ENCODE measurements around the gene HPSE2. TPM values are rescaled to one million over a fixed set of nuclear protein-coding genes. Genes with fewer than 3 reads are reported as not detected.

The HPSE2 gene
- total RNA-seq, 1 donor from 2014 or later = not detected

DNA sequence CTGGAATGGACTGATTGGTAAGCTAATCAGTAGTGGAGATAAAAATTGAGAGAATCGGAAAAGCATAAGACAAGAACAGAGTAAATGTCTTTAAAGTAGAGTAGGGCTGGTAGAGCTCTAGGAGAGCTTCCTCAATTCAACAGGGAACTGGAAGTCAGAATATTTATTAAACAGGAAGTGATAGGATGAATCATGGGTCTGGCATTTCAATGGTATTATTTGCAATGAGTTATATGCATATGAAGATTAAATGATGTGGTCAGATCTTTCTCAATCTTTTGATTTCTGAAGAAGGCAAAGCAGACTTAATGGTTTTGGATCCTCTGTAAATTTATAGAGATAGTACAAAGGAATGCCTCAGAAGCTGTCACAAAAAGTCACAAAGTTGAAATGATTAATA, 349.0 kb downstream of the HPSE2 start:
- Histone ChIP-seq H3K27ac (no peak overlapping the region), H3K4me3 (no peak overlapping the region), H3K36me3 (no peaks in the 10 kb centered on the region), H3K9me3 (no peaks in the 10 kb centered on the region), H3K4me1 (no peaks in the 10 kb centered on the region), H3K27me3 (no peaks in the 10 kb centered on the region)
- intact Hi-C loops (cut with DNase I) = no loop called here
- DNase-seq (ENCODE audit: low spot score in 2 of 2) = no peak
- TF ChIP-seq, protein P1, sequence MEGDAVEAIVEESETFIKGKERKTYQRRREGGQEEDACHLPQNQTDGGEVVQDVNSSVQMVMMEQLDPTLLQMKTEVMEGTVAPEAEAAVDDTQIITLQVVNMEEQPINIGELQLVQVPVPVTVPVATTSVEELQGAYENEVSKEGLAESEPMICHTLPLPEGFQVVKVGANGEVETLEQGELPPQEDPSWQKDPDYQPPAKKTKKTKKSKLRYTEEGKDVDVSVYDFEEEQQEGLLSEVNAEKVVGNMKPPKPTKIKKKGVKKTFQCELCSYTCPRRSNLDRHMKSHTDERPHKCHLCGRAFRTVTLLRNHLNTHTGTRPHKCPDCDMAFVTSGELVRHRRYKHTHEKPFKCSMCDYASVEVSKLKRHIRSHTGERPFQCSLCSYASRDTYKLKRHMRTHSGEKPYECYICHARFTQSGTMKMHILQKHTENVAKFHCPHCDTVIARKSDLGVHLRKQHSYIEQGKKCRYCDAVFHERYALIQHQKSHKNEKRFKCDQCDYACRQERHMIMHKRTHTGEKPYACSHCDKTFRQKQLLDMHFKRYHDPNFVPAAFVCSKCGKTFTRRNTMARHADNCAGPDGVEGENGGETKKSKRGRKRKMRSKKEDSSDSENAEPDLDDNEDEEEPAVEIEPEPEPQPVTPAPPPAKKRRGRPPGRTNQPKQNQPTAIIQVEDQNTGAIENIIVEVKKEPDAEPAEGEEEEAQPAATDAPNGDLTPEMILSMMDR (IDR thresholded peaks at IDR 0.05) = no peak

DNA sequence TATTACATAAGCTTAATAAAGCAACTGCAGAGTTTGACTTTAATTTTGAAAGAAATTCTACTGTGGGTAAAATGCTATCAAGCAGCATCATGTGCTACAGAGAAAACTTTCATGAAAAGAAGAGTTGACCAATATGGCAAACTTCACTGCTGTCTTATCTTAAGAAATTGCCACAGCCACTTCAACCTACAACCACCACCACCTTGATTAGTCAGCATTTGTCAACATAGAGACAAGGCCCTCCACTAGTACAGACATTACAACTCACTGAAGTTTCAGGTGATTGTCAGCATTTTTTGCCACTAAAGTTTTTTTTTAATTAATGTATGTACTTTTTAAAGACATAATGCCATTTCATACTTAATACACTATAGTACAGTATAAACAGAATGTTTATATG, 350.3 kb downstream of the HPSE2 start:
- H3K36me3 ChIP-seq = no peaks in the 10 kb centered on the region
- no peak for DNase-seq (ENCODE audit: low spot score in 2 of 2)
- H3K9me3 ChIP-seq = no peaks in the 10 kb centered on the region
- H3K27me3 ChIP-seq = no peaks in the 10 kb centered on the region
- TF ChIP-seq, protein P1 (IDR thresholded peaks at IDR 0.05) = no peak
- no peak overlapping the region for H3K27ac ChIP-seq
- intact Hi-C loops (cut with DNase I) = no loop called here
- H3K4me1 ChIP-seq = no peaks in the 10 kb centered on the region
- no peak overlapping the region for H3K4me3 ChIP-seq

DNA sequence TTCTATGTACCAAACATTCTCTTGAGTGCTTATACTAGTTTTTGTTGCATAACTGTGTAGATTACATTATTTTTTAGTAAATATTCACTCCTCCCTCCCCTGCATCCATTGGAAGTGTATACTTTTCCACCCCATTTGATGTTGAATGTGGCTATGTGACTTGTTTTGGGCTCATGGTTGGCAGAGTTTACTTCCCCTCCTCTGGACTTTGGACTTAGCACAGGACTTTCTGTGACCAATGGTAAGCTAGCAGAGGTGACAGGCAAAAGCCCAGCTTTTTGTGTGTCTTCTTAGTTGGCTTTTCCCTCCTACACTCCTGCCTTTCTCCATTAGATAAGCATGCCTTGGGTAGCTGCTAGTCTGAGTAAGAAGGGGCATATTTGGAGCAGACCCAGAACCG, 353.9 kb downstream of the HPSE2 start:
- Histone ChIP-seq H3K9me3 (no peaks in the 10 kb centered on the region), H3K27me3 (no peaks in the 10 kb centered on the region), H3K36me3 (no peaks in the 10 kb centered on the region), H3K27ac (no peak overlapping the region), H3K4me1 (peaks cover 0 to 10% of the 10 kb centered on the region in 2 donors), H3K4me3 (no peak overlapping the region)
- intact Hi-C loops (cut with DNase I) = no loop called here
- DNase-seq (ENCODE audit: low spot score in 2 of 2) = no peak
- TF ChIP-seq, protein P1 (IDR thresholded peaks at IDR 0.05) = no peak

DNA sequence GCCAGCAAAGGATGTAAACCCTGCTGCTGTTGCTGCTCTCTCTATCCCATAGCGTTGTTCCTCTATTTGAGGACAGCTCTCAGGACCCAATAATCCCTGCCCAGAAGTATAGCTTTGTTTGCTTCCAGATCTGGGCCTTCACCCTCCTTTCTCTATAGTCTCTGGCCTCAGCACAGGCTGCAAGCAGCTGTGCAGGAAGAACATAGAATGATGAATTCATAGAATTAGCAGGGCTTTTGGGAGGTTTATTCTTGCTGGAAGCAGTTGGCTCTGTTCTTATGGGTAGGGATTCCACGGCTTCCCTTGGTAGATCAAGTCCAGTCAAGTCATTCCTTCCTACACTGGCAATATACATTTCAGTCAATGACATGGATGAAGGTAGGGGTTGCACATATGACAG, 354.7 kb downstream of the HPSE2 start:
- no peak overlapping the region for H3K27ac ChIP-seq
- no peaks in the 10 kb centered on the region for H3K9me3 ChIP-seq
- intact Hi-C loops (cut with DNase I) = no loop called here
- no peaks in the 10 kb centered on the region for H3K27me3 ChIP-seq
- H3K36me3 ChIP-seq = no peaks in the 10 kb centered on the region
- DNase-seq (ENCODE audit: low spot score in 2 of 2) = no peak
- peaks cover 0 to 10% of the 10 kb centered on the region in 2 donors for H3K4me1 ChIP-seq
- no peak overlapping the region for H3K4me3 ChIP-seq
- TF ChIP-seq, protein P1 (IDR thresholded peaks at IDR 0.05) = no peak

DNA sequence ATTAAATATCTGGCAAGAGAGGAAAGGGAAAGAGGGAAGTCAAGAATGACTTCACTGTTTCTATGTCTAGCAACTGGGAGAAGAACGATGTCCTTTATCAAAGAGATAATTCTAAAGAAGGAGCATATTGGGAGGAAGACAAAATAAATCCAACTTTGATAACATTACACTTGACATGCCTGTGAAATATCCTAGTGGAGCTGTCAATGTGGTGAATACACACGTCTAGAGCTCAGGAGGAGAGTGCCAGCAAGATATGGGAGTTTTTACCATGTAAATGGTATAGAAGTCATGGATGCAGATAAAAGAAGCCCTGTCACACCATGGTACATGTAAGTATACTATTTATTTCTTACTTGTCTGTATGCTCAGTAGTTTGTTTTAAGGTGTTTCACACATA, 356.7 kb downstream of the HPSE2 start:
- no peaks in the 10 kb centered on the region for H3K36me3 ChIP-seq
- no peaks in the 10 kb centered on the region for H3K27me3 ChIP-seq
- intact Hi-C loops (cut with DNase I) = no loop called here
- H3K4me1 ChIP-seq = peaks cover 0 to 10% of the 10 kb centered on the region in 2 donors
- H3K27ac ChIP-seq = no peak overlapping the region
- no peak for DNase-seq (ENCODE audit: low spot score in 2 of 2)
- TF ChIP-seq, protein P1 (IDR thresholded peaks at IDR 0.05) = no peak
- no peaks in the 10 kb centered on the region for H3K9me3 ChIP-seq
- no peak overlapping the region for H3K4me3 ChIP-seq

DNA sequence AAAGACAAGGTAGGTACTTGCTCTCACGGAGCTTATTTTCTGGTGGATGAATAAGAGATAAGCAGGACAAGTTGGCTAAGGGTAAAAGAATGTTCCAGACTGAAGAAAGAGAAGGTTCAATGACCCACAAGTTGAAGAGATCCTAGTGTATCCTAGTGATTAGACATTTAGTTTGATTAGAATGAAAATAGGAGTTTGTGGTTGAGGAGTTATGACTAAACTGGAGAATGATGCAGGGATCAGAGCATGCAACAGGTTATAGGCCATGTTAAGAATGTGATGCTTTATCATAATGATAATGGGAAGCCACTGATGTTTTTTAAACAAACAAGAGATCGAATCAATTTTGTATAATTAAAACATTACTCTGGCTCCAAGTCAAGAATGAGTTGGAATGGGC, 357.2 kb downstream of the HPSE2 start:
- TF ChIP-seq, protein P1 (IDR thresholded peaks at IDR 0.05) = no peak
- intact Hi-C loops (cut with DNase I) = no loop called here

More for the DNA sequence above, 357.2 kb downstream of the HPSE2 start:
- Histone ChIP-seq H3K27ac (no peak overlapping the region), H3K27me3 (no peaks in the 10 kb centered on the region), H3K36me3 (no peaks in the 10 kb centered on the region), H3K4me1 (peaks cover 0 to 10% of the 10 kb centered on the region in 2 donors), H3K4me3 (no peak overlapping the region), H3K9me3 (no peaks in the 10 kb centered on the region)
- DNase-seq (ENCODE audit: low spot score in 2 of 2) = no peak
